HG03457 (cell line): ENCODE measurements around the gene CRIP2.

ENCODE experiments used
- ATAC-seq: cut with Tn5 transposase; IDR thresholded peaks from one replicate; pipeline ENCODE4 v1.9.1; 2021; ENCODE audit warnings: moderate number of reproducible peaks; ENCODE audit not compliant: unreplicated experiment

The CRIP2 gene

DNA sequence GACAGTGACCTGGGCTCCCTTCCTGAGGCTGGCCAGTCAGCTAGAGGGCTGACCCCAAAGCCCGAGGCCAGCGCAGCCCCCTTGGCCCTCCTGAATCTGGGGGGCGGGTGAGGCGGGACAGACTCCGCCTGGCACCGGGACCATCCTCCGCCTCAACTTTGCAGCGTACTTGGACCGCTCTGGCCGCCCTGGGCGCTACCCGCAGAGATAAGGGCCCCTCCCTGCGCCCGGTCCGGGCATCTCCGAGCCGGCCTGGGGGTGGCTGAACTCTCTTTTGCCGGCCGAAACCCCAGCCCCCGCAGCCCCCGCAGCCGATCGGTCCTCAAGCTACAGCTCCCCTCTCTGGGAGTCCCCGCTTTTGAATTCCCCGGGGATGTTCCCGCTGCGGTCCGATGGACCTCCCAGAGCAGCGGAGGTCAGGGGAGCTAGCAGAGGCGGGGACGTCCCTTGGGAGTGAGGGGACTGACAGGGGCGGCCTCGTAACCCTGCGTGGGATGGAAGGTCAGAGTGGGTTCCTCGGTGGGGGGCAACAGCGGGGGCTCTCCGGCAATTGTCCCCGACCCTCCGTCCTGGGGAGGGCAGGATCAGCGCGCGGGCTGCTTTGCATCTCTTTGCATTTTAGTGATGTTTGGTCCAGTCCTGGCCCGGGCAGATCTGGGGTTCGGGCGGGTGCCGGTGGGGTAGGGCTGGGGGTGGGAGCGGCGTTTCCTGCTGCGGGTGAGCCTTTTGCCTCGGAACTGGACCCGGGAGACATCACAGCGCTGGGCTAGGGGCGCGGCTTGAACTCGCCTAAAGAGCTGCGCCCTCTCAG, 11.7 kb downstream of the CRIP2 start, which contains the start of gene CRIP1:
TSS of gene CRIP1 (plus strand) at position 724 of the 811 bp plus-strand sequence. CDS start 374 bp downstream, outside the sequence.
- no peak for ATAC-seq

DNA sequence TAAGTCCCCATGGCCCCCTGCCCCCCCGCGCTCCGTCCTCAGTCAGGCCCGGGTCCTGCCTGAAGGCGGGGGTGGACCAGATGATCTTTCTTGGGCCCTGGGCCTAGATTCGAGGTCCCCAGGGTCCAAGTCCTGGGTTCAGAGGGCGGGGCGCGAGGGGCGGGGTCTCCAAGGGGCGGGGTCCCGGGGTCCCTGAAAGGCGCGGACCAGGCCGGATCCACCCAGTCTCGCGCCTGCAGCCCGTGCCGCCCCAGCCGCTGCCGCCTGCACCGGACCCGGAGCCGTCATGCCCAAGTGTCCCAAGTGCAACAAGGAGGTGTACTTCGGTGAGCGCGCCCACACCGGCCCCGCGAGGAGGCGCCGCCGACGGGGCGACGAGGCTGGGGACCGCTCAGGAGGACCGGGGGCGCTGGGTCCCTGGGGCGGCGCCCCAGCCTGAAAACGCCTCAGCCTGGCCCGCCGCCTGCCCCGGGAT, 12.4 kb downstream of the CRIP2 start:
- no peak for ATAC-seq

DNA sequence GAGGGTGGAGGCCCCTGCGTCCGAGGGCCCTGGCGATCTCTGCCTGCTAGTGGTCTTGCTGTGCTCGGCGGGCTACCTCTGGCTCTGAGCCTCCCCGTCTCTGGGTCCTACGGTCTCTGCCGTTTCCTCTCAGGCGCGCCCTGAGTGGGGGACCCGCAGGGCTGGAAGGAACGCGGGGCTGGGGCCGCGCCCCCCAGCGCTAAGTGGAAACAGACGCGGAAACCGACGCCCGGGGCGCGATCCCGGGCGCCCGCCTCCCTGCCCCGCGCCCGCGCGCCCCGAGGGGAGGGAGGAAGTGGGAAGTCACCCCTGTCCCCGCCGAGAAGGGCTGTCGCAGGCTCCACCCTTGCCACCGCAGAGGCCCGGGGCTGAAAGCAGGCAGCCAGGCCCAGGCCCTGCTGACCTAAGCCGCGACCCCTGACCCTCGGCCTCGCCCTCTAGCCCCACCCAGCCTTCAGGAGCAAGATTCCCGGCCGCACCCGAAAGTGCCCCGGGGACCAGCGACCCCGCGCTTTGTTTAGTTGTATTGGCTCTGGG, 12.9 kb downstream of the CRIP2 start:
- no peak for ATAC-seq

DNA sequence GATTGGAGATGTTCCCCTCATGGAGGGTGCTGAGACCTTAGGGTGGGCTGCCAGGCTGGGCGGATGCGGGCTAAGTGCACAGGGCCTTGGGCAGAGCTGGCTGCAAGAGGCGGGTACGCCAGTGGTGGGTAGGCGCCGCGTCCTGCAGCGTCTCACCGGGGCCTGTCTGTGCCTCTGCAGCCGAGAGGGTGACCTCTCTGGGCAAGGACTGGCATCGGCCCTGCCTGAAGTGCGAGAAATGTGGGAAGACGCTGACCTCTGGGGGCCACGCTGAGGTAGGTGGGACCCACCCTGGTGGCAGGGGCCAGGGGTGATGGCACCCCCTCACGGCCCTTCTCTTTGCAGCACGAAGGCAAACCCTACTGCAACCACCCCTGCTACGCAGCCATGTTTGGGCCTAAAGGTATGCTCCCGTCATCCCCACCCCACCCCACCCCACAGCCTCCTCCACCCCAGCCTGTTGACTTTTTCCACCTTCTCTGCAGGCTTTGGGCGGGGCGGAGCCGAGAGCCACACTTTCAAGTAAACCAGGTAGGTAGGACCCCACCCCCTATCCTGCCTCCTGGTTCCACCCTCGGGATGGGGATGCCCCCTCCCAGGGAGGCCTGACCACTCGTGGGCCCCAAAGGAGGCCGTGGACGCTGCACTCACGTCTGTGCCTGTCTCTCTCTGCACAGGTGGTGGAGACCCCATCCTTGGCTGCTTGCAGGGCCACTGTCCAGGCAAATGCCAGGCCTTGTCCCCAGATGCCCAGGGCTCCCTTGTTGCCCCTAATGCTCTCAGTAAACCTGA, 13.6 kb downstream of the CRIP2 start:
- no peak for ATAC-seq

DNA sequence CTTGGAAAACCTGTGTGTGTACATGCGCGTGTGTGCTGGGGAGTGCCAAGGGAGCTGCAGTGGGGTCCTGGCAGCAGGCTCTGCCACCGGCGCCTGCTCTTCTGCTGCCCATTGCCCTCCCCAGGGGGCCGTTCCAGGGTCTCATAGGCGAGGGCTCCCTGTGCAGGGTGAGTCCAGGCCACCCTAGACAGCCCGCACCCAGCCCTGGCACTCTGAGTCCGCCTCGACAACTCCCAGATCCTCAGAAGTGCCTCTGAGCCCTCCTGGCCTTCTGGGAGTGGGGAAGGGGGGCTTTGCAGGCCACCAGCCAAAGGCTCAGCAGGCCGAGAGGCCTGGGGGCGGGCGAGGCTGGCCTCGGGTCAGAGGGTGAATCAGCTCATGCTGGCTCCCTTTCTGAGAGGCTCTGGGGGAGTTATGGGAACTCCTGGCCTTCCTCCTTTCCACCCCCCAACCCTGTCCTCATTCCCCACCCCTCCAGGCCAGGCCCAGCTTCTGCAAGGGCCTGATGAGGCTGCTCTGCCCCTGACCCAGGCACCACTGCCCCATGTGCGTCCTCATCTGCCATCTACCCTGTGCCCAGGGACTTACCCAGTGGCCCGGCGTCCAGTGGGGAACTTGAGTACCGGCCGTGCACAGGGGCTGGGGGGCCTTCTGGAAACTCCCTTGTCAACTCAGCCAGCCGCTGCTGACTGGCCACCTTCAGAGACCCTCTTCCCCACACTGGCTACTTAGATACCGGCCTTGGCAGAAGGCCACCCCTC, 14.3 kb downstream of the CRIP2 start:
- no peak for ATAC-seq

DNA sequence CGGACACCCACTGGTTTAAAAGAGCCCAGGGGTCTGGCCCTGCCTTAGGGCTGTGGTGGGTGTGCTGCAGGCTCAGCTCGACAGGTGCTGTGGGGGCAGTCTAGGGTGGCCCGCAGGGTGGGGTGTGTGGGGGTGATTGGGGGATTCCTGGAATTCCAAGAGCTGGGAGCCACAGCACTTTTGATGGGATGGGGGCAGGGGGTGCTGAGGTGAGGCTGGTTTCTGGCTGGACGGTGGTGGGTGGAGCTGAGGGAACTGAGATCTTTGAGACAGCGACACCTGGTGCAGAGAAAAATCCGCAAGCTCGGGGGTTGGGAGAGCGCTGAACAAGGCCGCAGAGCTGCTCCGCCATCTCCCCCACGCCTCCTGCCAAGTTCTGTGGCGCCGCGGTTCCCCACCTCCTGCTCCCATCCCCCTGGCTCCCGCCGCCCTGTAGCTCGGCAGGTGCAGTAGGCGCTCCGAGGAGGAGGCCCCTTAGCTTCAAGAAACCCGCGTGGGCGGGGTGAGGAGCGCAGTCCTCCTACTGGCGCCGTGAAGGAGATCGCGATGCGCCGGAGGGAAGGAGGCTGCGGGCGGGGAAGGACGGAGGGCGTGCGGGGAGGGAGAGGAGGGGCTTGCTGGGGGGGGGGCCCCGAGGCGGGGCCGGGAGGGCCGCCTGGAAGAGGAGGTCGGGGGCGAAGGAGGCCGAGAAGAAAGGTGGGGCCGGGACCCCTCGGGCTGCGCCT, 15.1 kb downstream of the CRIP2 start:
- ATAC-seq: no peak

DNA sequence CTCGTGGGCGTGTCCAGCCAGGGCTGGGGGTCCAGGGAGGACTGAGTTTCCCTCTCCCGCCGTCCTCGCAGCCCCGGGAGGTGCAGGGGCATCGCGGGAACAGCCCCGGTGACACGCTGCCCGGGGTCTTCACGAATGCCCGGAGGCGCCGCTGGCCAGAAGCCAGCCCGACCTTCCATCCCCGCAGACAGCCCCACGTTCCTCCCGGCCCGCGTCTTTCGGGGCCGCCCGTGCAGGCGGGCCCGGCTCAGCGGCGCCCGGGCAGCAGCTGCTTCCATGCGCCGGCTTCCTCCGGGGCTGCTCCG, 15.6 kb downstream of the CRIP2 start:
- ATAC-seq: peak; percentile 0

DNA sequence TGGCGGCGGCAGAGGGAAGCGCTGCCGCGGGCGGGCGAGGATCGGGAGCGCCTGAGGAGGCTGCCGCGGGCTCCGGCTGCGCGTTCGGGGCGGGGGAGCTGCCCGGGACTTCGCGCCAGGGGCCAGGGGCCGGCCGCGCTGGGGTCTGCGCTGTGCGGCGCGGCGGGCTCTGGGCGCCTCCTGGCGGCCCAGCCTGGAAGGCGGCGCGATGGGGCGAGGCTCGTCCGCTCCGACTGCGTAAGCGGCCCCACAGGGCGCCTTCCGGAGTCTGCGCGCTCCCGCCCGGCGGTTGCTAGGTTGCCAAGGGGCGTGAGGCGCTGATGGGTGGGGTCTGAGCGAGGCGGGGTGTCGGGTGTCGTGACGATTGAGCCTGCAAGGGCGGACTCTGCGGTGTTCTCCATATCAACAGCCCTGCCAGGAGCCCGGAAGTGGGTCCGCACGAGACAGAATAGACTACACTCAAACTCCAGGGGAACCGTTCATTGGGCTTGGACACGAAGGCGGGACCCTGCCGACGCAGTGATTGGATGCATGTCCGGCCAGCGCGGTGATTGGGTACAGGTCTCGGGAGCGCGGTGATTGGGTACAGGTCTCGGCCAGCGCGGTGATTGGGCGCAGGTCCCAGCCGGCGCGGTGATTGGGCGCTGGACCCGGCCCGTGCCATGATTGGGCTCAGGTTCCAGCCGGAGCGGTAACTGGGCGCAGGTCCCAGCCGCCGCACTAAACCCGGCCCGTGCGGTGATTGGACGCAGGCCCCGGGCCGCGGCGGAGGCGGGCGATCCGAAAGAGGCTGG, 16.1 kb downstream of the CRIP2 start, which contains the start of gene TEDC1:
TSS of gene TEDC1 (plus strand) at position 675 of the 794 bp plus-strand sequence. CDS start 130 bp downstream, outside the sequence.
- peak; percentile 61 for ATAC-seq

DNA sequence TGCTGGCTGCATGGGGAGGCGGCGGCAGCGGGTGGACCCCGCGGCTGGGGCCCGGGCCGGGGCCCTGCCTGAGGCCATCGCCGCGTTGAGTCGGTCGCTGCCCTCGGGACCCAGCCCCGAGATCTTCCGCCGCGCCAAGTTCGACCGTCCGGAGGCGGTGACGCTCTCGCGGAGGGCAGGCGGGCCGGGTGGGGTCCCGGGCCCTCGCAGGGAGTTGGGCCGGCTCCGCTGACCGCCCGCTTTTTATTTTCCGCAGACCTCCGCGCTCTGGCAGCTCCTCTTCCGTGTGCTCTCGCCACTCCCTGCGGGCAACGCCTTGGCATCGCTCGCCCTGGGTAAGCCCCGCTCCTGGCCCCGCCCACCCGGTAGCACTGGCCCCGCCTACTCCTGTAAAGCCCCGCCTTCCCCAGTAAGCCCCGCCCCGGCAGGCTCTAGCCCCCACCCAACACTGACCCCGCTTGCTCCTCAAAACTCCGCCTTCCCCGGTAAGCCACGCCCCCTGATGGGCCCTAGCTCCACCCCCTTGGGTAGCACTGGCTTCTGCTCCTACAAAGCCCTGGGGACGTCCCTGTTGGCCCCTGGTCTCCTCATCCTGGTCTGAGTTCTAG, 16.8 kb downstream of the CRIP2 start:
- ATAC-seq: no peak

DNA sequence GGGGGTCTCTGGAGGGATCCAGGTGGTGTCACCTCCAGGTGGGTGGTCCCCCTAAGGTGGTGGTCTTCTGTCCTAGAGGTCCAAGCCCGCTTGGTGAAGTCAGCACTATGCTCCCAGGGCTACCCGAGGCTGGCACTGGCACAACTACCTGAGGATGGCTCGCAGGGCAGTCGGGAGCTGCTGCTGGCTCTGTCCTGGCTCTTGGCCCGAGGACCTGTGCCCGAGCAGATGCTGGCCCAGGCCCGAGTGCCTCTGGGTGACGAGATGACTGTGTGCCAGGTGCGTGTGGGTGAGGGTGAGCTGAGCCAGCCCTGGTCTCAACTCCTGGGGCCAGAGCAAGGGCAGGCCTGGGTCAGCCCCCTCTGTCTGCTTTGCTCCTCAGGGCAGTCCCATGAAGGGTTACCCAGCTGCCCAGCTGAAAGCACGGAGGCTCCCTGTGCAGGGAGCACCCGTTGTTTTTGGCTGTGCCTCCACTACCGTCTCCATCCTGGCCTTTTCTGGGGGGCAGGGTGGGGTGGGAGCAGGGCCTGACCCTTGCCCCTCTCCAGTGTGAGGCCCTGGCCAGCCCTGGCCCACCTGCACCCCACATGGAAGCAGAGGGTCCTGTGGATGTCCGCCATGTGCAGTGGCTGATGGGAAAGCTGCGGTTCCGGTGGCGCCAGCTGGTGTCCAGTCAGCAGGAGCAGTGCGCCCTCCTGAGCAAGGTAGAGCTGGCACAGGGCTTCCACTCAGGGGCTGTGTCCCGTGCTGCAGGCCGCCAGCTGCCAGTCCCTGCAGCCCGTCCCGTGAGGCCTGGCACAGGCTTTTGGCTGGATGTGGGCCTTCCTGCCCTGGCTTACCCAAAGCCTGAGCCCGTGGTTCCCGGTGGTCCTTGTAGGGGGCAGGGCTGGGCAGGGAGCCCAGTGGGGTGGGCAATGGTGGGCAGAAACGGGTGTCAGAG, 17.7 kb downstream of the CRIP2 start:
- ATAC-seq: no peak

DNA sequence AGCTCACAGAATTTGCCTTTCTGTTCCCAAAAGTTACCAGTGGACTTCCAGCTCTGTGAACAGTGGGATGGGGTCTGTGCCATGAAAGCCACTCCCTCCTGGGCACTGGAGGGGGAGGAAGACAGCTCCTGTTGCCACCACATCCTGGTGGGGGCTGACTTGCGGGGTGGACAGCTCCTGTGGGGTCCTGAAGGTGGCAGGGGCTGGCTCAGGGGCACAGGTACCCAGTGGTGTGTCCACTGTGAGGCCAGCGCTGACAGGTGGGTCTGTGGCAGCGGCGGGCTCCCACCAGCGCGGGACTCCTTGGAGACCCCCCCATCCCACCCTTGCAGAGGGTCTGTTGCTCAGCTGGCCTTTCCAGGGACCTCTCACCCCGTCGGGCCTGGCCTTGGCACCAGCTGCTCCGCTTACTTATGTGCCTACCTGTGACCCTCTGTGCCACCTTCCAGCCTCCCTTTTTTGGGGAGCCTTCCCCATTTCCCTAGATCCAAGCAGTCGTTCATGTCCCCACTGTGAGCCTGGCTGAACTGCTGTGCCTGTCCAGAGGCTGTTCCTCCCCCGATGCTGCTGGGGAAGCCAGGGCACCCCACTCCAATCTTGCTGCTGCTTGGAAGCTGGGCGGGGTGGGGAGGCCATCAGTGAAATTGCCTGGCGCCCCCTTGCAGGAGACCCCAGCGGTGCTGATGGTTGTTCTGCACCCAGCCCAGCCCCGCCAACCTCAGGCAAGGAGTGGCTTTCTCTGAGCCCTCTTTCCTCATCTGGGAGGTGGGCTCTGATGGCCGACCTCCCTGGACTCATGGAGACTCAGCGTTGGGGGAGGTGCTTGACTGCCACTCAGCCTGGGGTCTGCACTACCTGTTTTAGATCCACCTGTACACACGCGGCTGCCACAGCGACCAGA, 18.6 kb downstream of the CRIP2 start:
- ATAC-seq: no peak

DNA sequence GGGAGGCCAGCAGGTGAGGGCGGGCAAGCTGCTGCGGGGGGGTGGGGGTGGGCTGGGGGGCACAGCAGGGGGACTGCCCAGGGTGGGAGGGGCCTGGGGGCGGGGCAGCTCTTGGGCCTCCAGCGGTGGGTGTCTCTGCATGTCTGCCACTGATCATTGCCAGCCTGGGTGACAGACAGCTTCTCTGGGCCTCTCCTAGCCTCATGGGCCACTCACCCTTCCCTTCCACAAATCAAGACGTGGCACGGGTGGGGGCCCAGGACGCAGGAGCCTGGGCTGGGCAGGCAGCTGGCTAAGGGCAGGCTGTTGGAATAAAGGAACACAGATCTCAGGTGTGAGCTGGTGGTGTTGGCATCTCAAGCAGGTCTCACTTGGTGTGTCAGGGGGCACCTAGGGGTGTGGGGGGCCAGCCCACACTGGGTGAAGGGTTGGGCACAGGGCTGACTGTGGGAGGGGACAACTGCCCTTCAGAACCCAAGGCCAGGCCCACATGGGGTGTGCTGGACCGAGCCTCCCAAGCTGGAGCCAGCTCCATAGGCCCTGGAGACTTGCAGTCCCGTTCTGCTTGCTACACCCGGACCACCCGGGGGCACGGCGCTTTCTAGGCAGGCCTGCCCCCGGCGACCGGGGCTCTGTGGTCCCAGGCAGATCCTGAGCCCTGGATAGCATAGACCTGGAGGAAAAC, 19.4 kb downstream of the CRIP2 start:
- no peak for ATAC-seq

DNA sequence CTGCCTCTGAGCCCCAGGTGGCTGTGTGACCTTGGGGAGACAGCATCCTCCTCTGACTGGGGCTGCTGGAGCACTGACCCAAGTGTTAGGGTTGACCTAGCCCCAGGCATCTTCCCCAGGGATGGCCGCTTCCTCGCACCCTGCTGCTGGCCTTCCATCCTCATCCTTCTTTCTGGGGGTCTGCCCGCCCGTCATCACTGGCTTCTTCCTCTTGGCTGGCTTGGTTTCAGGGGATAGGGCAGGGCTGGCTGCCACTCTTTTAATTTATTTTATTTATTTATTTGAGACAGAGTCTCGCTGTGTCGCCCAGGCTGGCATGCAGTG, 19.9 kb downstream of the CRIP2 start:
- no peak for ATAC-seq

DNA sequence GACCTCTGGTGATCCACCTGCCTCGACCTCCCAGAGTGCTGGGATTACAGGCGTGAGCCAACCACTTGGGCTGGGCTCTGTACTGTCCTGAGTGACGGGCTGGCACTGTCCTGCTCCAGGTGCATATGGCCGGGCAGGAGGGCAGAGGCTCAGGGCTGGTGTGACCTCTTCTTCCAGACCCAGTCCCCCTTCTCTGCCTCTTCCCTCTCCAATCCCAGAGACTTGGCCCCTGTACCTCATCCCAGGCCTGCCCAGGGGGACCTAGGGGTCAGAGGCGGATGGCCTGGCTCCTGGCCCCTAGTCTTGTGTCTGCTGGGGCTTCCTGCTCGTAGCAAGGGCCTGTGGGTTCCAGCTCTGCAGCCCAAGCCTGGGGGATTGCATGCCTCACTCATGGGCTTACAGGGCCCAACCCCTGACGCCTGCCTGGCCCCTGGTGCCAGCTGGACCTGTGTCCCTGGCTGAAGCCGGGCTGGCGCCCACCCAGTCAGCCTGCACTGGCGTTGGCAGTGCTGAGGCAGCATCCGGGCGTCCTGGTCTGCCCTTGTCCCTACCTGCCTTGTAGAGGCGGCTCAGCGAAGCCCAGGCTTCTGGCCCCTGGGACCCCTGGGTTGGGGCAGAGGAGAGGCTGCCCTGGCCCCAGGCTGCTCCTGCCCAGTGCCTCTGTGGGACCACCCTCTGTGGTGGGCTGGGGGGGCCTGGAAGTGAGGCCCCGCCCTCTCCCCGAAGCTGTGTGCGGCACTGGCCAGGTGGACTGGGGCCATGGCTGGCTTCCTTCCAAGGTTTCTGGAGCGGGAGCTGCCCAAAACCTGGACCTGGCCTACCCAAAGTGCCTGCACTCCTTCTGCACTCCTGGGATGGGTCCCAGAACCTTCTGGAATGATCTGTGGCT, 20.7 kb downstream of the CRIP2 start:
- ATAC-seq: no peak

DNA sequence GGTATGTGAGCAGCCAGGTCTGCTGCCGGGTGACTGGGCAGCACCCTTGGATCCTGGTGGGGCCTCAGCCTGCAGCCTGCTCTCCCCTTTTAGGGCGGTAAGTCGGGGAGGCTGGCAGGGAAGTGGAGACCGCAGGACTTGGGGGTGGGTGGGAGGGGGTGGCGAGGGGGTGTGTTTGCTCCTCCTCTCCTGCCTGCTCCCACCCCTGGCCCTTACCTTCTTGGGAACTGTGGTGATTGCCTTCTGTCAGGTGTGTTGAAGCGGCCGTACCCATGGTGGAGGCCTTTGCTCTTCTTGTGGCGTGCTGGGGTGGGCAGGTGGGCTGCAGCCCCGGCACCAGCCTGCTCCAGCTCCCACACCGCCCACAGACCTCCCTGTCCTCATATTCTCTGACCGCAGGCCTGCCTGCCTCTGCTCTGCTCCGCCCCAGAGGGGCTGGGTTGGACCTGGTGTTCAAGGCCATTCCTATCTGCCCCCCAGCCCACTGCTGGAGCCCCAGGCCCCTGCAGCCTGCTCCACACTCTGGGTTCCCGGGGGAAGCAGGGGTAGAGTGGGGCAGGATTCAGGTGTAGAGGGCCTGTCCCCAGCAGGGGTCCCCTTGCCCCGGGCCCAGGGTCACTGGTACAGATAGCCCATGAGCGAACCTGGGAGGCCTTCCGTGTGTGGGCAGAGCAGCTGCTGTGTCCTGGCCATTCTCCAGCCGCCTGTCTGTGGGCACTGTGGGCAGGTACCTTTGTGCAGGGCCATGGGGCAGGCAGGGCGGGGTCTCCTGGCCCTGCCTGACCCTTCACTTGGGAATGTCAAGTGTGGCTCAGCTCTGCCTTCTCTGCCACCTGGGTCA, 21.6 kb downstream of the CRIP2 start:
- no peak for ATAC-seq
